OCI-LY3 (cell line): ENCODE measurements around the gene NXPE3.

Source experiments
- CTCF ChIP-seq: fragments of 200-600, 300-600 bp; sonication (generic); IDR thresholded peaks from 2 replicates; pipeline ENCODE4 v1.5.1; 2014; ENCODE audit warnings: antibody characterized with exemption, low read length, low read depth
- EZH2phosphoT487 ChIP-seq: fragments of 200-600 bp; shearing (Covaris generic); IDR thresholded peaks from 2 replicates; pipeline ENCODE4 v1.6.1; 2018; ENCODE audit warnings: antibody characterized with exemption, mixed run types, low read depth

GRCh38 chr3:101729586-101729985, 49.4 kb upstream of the NXPE3 start:
- TF ChIP-seq CTCF (no peak), EZH2phosphoT487 (no peak)
